Esophagus muscularis mucosa (tissue), 3 donors: ENCODE measurements around the gene METTL27.

ENCODE experiments used
- EP300 ChIP-seq: sonication (generic); formaldehyde crosslinking; IDR thresholded peaks from one replicate; pipeline ENCODE4 v1.6.1; 2017; ENCODE audit warnings: antibody characterized with exemption
- TF ChIP-seq, protein P1 (sequence below), 3 experiments: fragments of 200-600 bp in 2 of 3; fragments of 450-650 bp in 1 of 3; sonication (generic) in 2 of 3; IDR thresholded peaks; one replicate each; pipeline ENCODE4 v1.5.1; 2017 to 2019; ENCODE audit warnings: antibody characterized with exemption in 3 of 3, mild to moderate bottlenecking in 2 of 3, moderate library complexity in 1 of 3

DNA sequence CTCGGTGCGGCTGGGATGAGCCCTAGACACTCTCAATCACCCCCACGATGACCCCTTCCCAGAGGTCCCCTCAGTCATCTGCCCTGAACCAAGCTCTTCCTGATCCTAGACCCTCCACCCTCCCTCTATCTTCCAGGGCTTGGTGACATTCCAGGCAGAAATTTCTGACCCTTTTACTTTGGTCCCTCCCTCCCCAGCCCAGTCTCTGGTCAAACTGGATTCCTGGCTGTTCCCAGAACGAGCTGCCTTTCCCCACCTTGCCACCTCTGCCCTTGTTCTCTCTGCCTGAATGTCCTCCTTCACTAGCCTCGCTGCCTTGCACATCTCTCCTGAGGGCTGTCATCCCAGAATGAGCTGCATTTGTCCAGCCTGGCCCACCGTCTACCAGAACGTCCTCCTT lies 12.8 kb downstream of the METTL27 start:
- TF ChIP-seq, protein P1, sequence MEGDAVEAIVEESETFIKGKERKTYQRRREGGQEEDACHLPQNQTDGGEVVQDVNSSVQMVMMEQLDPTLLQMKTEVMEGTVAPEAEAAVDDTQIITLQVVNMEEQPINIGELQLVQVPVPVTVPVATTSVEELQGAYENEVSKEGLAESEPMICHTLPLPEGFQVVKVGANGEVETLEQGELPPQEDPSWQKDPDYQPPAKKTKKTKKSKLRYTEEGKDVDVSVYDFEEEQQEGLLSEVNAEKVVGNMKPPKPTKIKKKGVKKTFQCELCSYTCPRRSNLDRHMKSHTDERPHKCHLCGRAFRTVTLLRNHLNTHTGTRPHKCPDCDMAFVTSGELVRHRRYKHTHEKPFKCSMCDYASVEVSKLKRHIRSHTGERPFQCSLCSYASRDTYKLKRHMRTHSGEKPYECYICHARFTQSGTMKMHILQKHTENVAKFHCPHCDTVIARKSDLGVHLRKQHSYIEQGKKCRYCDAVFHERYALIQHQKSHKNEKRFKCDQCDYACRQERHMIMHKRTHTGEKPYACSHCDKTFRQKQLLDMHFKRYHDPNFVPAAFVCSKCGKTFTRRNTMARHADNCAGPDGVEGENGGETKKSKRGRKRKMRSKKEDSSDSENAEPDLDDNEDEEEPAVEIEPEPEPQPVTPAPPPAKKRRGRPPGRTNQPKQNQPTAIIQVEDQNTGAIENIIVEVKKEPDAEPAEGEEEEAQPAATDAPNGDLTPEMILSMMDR (IDR thresholded peaks at IDR 0.05), result no peak
- TF ChIP-seq EP300, result no peak
